ENCODE measurements around the gene CEPT1. TPM values are rescaled to one million over a fixed set of nuclear protein-coding genes. Genes with fewer than 3 reads are reported as not detected.

CEPT1 gene
- total and polyA plus RNA-seq, 2 of the 8 experiments (the other 6 are each of a cell fraction or from before 2014, with no cell fraction given): 18.5 to 28.6 TPM

GRCh38 chr1:111197598-111198284 lies 57.7 kb downstream of the CEPT1 start:
- H2BK120ac ChIP-seq (replicated peaks; ENCODE audit: low read depth, low read length): no peak overlapping the region
- no peaks in the 10 kb centered on the region for H3K79me2 ChIP-seq (ENCODE audit: control insufficient read depth in 1 of 2, insufficient read depth in 2 of 2, low read length in 2 of 2)
- no peak overlapping the region for H4K91ac ChIP-seq (replicated peaks; ENCODE audit: insufficient read length, low read length)
- no peak overlapping the region for H4K5ac ChIP-seq (ENCODE audit: insufficient read length, low read depth, low read length)
- no peaks in the 10 kb centered on the region for H3K79me1 ChIP-seq (ENCODE audit: low read depth, low read length)
- WGBS, 2 experiments (ENCODE audit: extremely low coverage in 1 of 2, insufficient coverage in 1 of 2, insufficient read length in 1 of 2, insufficient replicate concordance in 2 of 2, low coverage in 1 of 2, low lambda C conversion rate in 2 of 2, missing lambda C conversion rate in 1 of 2): 66% methylated on average over 5 of the region's 6 CpGs; no CpG with 5 or more reads in 1 of the 2 experiments
- no peaks in the 10 kb centered on the region for H3K36me3 ChIP-seq (ENCODE audit: control insufficient read depth in 2 of 4, insufficient read depth in 4 of 4, low read length in 3 of 4)
- no peaks in the 10 kb centered on the region for H3K4me1 ChIP-seq (replicated peaks in 1 of 4; ENCODE audit: control insufficient read depth in 3 of 4, insufficient read depth in 4 of 4, low read length in 3 of 4)
- H3K9ac ChIP-seq (replicated peaks in 1 of 4; ENCODE audit: extremely low read depth in 1 of 4, low read depth in 3 of 4, low read length in 3 of 4): no peak overlapping the region
- FAIRE-seq (no peak), DNase-seq (ENCODE audit: low read depth in 1 of 2, low spot score in 2 of 2) (peak; percentile 54 to 68)
- no peaks in the 10 kb centered on the region for H3K9me3 ChIP-seq (ENCODE audit: insufficient read depth in 2 of 2, low read depth in 1 of 2, low read length in 1 of 2)
- no peak overlapping the region for H3K4me3 ChIP-seq (ENCODE audit: extremely low read depth in 1 of 4, insufficient read depth in 2 of 4, low read depth in 3 of 4, low read length in 4 of 4)
- H2BK5ac ChIP-seq (ENCODE audit: low read depth, low read length): no peak overlapping the region
- no peaks in the 10 kb centered on the region for H3K23me2 ChIP-seq (ENCODE audit: low read depth, low read length)
- no peak overlapping the region for H3K14ac ChIP-seq (ENCODE audit: insufficient read length)
- CTCF ChIA-PET (ENCODE audit: partially characterized antibody): interaction anchor here (0.7 to 6.4 kb wide), 14 partner anchors 10 to 204 kb away, joined by 3 to 50 read pairs (median 6); partner anchors contain the start of gene CHI3L2
- H4K8ac ChIP-seq (ENCODE audit: extremely low read depth, insufficient read depth, low read length): no peak overlapping the region
- H2BK12ac ChIP-seq (ENCODE audit: low read depth, low read length): no peak overlapping the region
- H3K23ac ChIP-seq (ENCODE audit: insufficient read length): no peak overlapping the region
- no peak overlapping the region for H2AK5ac ChIP-seq (ENCODE audit: low read depth, low read length)
- H3K27me3 ChIP-seq (replicated peaks in 1 of 4; ENCODE audit: control insufficient read depth in 3 of 4, extremely low read depth in 1 of 4, insufficient read depth in 3 of 4, low read length in 3 of 4): no peaks in the 10 kb centered on the region; a peak in 1 of 7 replicates
- H3K4me2 ChIP-seq (ENCODE audit: insufficient read depth in 1 of 2, low read depth in 2 of 2, low read length in 2 of 2): no peak overlapping the region
- no peak overlapping the region for H2BK15ac ChIP-seq (ENCODE audit: low read length)
- H3K18ac ChIP-seq (ENCODE audit: extremely low read depth, low read length): no peak overlapping the region
- no peak overlapping the region for H2AFZ ChIP-seq (ENCODE audit: low read length)
- no peak overlapping the region for H3K27ac ChIP-seq (ENCODE audit: low read depth, low read length)
- POLR2A ChIA-PET (ENCODE audit: partially characterized antibody): interaction anchor here (1.3 kb wide), 1 partner anchor 58 kb away, joined by 3 read pairs; the partner anchor contains the start of genes CEPT1 and DRAM2
- no peak overlapping the region for H3K4ac ChIP-seq (replicated peaks; ENCODE audit: insufficient read length, low read depth, low read length)
- no peak overlapping the region for H3K56ac ChIP-seq (replicated peaks; ENCODE audit: insufficient read length, low read depth, low read length)
- H4K20me1 ChIP-seq (replicated peaks in 1 of 2; ENCODE audit: control insufficient read depth in 1 of 2, insufficient read depth in 2 of 2, low read length in 2 of 2): no peaks in the 10 kb centered on the region
- no peak overlapping the region for H2BK20ac ChIP-seq (ENCODE audit: low read length)
- TF ChIP-seq FOSL1 (IDR thresholded peaks at IDR 0.05; ENCODE audit: insufficient read depth, low read depth, low read length) (no peak), HDAC6 (IDR thresholded peaks at IDR 0.05; ENCODE audit: low read depth, low read length) (no peak), SIN3A (conservative IDR thresholded peaks at IDR 0.05 in 1 of 2, IDR thresholded peaks at IDR 0.05 in 1 of 2; ENCODE audit: low read depth in 1 of 2, low read length in 2 of 2) (no peak), JUND (IDR thresholded peaks at IDR 0.05; ENCODE audit: low read length) (no peak), POLR2A (IDR thresholded peaks at IDR 0.05; ENCODE audit: control extremely low read depth in 1 of 2, low read depth in 2 of 2, low read length in 2 of 2) (no peak), GABPA (IDR thresholded peaks at IDR 0.05; ENCODE audit: borderline replicate concordance, insufficient read depth, low read length) (no peak), ATF3 (IDR thresholded peaks at IDR 0.05; ENCODE audit: insufficient read depth, low read depth, low read length) (no peak)
- TF ChIP-seq, protein P1, sequence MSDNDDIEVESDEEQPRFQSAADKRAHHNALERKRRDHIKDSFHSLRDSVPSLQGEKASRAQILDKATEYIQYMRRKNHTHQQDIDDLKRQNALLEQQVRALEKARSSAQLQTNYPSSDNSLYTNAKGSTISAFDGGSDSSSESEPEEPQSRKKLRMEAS (IDR thresholded peaks at IDR 0.05): peak; percentile 94
- TF ChIP-seq, protein P2, sequence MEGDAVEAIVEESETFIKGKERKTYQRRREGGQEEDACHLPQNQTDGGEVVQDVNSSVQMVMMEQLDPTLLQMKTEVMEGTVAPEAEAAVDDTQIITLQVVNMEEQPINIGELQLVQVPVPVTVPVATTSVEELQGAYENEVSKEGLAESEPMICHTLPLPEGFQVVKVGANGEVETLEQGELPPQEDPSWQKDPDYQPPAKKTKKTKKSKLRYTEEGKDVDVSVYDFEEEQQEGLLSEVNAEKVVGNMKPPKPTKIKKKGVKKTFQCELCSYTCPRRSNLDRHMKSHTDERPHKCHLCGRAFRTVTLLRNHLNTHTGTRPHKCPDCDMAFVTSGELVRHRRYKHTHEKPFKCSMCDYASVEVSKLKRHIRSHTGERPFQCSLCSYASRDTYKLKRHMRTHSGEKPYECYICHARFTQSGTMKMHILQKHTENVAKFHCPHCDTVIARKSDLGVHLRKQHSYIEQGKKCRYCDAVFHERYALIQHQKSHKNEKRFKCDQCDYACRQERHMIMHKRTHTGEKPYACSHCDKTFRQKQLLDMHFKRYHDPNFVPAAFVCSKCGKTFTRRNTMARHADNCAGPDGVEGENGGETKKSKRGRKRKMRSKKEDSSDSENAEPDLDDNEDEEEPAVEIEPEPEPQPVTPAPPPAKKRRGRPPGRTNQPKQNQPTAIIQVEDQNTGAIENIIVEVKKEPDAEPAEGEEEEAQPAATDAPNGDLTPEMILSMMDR (IDR thresholded peaks at IDR 0.05; ENCODE audit: control extremely low read depth in 1 of 3, insufficient read depth in 1 of 3, low read depth in 1 of 3, low read length in 3 of 3): peak; percentile 86 to 87 (median 87)
